Stimulated activated CD8-positive, alpha-beta memory T cell treated with anti-CD3 and anti-CD28 coated beads, Interleukin-12 subunit alpha, Interleukin-12 subunit beta, amount 100 ng/mL, for 24 hours (primary cell): ENCODE data around the gene RSBN1.
"Not testable (repeated sequence)": the region's sequence is repeated elsewhere in the genome, so short reads cannot be mapped to it uniquely, and the experiment has no call there.

ENCODE experiments used
- DNase-seq: peaks from one replicate; pipeline ENCODE4 v3.0.0-alpha.2; 2020; ENCODE audit errors: extremely low read depth

Gene RSBN1

DNA sequence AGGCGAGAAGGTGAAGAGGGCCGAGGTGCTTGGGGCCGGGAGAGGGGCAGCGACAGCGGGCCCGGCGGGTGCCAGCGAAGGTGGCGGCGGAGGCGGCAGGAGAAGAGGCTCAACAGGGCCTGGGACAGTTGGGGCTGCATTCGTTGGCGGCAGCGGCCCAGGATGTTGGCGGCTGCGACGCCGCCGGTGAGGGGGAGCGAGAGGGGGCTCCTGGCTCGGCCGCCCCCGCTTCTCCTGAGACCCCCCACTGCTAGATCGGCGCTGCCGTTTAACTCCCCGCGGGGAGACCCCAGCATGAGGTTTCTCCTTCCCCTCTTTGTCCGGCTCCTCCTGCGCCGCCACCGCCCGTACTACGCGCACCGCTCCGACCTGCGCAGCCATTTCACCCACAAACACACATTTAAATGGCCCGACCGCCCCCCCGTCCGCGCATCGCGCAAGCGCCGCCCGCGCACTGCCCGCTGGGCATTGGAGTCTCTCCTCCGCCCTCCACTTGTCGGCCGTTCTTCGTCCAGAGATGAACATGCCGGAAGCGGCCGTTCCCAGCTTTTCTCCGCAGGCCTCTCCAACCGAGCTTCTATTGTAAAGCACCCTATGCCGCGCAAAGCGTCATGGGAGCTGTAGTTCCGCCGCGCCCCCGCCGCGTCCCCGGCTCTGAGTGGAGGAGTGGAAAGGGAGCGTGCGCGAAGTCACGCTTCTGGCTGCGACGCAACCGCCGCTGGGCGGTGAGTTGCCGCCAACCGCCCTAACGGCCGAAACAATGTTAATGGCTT, at the start of gene RSBN1:
Gene RSBN1 (minus strand): TSS at position 589 of the 773 bp plus-strand sequence. CDS start 64 bp downstream, at position 525.
- DNase-seq: peak; percentile 90

DNA sequence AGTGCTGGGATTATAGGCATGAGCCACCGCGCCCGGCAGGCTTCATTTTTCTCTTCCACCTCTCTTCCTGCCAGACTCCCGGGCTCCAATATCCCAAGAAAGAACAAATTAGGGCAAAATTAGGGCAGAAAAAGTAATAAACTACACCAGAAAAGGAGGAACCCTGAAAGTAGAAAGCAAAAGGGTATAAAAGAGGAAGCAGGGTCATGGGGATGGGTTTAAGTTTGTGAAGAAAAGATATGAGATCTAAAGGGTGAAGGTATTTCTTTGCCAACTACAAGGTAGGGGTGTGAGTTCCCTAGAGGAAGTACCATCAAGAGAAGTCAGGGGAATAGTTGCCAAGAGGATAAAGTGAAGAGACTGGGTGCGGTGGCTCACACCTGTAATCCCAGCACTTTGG, 49.4 kb upstream of the RSBN1 start:
- DNase-seq: no peak

DNA sequence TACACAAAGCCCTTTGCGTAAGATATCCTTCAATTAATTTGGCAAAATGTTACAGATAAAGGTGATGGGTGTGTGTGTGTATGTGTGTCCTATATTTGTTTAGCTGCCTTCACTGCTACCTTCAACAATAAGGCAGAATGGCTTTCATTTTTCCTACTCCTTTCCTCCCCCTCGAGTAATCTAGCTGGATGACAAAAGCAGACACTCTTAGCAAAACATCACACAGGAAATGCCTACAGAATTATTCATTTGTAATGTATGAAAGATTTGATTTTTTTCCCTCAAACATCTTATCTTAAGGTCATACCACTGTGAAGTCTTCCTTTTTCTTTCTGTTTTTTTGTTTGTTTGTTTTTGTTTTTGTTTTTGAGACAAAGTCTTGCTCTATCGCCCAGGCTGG, 48.6 kb upstream of the RSBN1 start:
- DNase-seq: no peak

DNA sequence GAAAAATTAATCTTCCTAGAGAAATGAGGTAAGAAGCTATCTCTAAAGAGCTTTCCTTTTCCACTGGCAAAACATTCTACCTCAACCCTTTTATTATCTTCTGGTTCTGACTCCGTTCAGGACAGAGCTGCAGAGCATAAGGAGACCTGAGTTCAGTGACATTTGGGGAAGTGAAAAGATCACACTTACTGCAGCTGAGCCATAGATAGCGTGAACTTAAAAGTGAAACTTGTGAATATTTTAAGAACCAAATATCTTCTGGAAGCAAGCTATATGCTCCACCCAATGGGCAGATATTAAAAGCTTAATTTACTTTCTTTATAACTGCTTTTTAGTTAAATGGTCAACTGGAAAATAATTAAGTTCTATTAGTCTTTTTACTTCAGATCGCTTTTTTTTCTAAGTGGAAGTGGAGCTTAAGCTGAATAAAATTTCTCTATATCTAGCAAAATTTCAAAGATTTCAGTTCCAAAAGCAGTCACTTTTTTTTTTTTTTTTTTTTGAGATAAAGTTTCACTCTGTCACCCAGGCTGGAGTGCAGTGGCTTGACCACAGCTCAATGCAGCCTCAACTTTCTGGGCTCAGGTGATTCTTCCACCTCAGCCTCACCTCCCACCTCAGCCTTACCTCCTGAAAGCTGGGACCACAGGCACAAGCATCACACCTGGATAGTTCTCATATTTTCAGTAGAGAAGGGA, 47.4 kb upstream of the RSBN1 start:
- no peak for DNase-seq

DNA sequence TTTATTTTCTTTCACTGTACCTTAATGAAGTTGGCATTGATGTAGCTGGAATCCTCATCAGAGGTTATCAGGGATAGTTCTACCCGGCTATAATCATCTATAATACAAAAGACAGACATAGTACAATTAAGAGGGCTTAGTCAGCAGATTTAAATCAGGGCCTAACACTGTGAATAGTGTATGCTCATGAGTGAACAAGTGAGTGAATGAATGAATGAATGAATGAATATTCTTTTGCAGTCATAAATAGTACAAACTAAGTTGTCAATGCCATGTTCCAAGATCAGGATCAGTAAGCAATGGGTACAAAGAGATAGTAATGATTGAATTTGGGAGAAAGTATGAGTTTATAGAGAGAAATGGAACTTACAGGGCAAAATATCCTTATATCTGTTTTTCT, 46.7 kb upstream of the RSBN1 start:
- no peak for DNase-seq

DNA sequence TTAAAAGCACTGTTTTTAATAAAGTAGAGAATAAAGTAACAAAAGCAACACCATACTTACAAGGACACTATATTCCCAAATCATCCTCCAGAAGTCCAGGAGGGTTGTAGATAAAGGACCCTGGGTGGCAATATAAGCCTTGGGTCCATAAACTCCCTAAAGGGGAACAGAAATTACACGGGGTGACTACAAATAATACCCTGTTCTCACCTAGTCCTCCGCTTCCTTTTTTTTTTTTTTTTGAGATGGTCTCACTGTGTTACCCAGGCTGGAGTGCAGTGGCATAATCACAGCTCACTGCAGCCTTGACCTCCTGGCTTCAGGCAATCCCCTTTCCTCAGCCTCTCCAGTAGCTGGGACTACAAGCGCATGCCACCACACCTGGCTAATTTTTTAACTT, 46.1 kb upstream of the RSBN1 start:
- no peak for DNase-seq

DNA sequence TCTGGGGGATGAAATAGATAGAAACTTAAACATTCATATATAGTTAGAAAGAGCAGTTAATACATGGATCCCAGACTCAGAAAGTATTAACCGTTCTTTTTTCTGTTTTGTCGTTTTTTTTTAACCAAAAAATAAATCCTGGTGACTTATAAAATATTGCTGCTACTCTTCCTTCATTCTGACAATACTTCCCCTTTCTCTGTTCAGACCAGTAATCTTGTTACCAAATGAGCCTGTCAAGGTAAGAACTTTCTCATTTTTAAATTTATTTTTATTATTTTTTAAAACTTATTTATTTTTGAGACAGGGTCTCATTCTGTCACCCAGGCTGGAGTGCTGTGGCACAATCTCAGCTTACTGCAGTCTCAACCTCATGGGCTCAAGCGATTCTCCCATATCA, 45.5 kb upstream of the RSBN1 start:
- no peak for DNase-seq

DNA sequence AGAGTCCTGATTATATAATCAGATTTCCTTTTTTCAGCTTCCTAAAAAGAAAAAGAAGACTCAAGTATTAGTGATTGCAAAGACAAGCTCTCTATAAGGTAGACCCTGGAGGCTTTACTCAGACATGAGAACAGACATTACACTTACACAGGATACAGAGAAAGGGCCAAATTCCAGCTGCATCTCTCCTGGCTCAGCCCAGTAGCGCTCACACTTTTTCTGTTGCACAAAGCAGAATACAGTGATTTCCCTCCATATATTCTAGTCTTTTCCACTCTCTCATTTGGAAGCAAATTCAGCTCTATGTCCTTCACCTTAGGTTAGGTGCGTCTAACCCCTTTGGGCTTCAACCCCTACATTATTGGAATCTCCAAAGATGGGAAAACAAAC, 44.1 kb upstream of the RSBN1 start:
- no peak for DNase-seq

DNA sequence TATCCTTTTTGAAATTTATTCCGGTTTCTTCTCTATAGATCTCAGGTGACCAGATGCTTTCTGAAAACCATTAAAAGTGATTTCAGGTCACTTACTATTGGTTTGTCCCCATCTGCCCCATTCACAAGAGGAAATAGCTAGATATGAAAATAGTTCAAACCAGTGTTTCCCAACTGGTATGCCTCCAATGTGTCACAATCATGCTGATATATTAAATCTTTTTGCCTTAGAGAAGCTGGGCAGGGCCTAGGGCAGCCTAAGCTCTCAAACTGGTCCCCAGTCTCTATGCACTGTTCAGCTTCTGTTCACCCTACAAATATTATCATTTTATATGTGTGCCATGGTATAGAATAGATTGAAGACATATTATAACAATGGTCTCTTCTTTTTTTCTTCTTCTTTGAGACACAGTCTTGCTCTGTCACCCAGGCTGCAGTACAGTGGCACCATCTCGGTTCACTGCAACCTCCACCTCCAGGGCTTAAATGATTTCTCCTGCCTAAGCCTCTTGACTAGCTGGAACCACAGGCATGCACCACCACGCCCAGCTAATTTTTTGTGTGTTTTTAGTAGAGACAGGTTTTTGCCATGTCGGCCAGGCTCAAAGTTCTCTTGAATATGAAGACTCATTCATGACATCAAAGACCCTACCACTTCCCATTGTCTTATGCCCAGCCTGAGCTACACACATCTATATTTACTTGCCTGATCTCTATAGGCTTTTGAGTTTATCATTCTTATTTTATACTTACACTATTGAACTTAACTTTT, 43.5 kb upstream of the RSBN1 start:
- DNase-seq: no peak

DNA sequence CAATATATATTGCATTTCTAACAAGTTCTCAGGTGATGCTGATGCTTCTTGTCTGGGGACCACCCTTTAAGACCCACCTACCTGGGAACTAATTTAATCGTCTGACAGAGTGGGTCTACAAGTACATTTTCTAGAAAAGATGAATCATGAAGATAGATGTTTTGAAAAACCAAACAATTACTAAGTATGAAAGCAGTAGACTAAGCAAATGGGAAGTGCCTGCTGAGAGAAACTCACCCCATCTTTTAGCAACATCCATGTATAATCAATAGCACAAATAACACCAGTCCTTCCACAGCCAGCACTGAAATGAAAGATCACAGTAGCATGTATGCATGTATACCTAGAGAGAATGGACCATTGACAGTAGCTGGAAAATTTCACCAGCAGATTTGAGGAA, 42.0 kb upstream of the RSBN1 start:
- DNase-seq: no peak

DNA sequence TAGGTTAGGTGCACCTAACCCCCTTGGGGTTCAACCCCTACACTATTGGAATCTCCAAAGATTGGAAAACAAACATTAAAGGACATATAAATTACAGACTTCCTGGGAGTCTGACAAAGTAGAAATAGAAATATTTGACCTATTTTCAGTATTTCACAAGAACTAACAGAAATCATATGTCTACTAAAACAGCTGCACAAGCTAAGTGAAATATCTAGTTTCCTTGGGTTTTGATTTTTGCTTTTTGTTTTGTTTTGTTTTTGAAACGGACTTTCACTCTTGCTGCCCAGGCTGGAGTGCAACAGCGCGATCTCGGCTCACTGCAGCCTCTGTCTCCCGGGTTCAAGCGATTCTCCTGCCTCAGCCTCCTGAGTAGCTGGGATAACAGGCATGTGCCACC, 40.4 kb upstream of the RSBN1 start:
- not testable (repeated sequence) for DNase-seq

DNA sequence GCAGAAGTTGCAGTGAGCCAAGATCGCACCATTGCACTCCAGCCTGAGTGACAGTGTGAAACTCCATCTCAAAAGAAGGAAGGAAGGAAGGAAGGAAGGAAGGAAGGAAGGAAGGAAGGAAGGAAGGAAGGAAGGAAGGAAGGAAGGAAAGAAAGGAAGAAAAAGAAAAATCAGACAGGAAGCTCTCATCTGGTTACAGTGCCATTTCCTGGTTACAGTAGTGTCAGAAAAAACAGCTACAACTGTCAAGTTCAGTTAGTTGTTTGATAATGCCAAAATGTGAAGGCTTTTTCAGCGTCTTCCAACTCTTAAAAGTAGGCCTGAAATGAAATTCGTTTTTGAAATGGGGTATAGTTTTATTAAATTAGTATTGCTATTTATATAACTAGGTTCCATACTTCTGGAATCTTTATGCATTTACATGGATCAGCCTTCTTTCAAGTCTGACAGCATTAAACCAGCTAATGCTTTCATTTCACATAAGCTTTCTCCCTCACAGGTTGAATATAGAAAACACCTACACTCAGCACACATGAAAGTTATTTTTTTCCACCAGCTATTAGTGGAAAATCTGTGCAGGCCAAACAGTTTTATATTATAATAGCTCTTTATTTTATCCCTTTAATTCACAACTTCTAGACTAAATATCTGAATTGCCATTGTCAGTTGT, 38.0 kb upstream of the RSBN1 start:
- DNase-seq: no peak

DNA sequence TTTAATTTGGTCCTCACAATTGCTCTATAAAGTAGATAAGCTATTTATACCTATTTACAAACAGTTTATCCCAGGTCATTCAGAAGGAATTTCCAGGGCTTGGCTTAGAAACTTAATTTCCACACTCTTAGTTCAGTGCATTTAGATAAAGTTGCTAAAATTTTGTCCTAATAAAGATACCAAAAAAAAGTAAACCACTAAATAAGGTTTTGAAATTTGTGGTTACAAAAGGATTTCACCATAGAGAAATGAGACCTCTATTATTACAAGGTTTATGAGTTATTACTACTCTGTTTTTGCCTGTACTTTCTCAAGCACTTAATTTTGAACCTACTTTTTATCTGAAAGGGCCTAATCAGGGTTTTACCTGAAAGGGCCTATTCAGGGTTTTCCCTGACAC, 36.8 kb upstream of the RSBN1 start:
- DNase-seq: no peak

DNA sequence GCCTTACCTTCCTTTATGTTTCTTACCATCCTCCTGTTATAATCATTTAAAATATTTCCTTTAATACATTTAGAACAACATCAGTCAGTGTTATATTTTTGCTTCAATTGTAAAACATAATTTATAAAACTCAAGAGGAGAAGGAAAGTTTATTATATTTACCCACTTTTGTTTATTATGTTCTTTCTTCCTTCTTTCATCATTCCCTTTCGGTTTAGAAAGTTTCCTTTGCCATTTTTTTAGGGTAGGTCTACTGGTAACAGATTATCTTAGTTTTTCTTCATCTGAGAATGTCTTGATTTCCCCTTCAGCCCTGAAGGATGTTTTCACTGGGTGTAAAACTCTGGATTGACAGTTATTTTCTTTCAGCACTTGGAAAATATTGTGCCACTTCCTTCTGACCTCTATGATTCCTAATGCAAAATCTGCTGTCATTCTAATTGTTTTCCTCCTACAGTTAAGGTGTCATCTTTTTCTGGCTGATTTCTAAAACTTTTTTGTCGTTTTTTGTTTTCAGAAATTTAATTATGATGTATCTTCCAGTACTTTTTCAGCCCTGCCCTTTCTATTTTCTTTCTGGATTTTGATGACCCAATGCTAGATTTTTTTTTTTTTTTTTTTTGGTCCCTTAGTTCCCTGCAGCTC, 34.2 kb upstream of the RSBN1 start:
- DNase-seq: no peak

DNA sequence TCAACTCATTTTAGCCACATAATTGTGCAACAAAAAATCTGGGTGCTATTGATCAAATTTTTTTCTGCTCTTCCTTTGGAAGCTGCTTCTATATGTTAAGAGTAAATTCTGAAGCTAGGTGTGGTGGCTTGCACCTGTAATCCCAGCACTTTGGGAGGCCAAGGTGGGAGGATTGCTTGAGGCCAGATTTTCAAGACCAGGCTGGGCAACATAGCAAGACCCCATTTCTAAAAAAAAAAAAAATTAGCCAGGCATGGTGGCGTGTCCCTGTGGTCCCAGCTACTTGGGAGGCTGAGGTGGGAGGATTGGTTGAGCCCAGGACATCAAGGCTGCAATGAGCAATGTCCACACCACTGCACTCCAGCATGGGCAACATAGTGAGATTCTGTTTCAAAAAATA, 24.3 kb upstream of the RSBN1 start:
- DNase-seq: no peak

DNA sequence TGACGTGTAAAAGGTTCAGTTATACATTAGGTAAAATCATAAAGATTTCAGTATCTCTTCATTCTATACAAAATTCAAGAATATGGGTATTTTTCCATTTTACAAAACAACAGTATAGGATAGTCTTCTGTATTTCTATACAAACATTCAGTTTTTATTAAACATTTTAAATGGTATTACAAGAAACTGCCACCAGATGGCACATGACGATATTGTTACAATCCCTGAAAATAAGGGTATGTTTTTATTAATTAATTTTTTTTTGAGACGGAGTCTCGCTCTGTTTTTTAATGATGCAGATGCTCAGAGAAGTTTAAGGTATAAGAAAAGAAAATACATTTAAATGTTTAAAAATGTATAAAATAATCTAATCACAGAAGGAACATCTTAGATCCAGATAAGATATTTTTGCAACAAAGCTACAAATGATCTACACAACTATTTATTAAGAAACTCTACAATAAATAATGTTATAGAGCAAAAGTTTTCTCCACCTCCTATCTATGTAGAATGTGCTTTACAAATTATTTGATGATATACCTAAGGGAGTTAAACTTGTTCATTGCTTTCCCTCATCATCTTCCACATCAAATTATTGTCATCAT, 23.5 kb upstream of the RSBN1 start:
- no peak for DNase-seq

DNA sequence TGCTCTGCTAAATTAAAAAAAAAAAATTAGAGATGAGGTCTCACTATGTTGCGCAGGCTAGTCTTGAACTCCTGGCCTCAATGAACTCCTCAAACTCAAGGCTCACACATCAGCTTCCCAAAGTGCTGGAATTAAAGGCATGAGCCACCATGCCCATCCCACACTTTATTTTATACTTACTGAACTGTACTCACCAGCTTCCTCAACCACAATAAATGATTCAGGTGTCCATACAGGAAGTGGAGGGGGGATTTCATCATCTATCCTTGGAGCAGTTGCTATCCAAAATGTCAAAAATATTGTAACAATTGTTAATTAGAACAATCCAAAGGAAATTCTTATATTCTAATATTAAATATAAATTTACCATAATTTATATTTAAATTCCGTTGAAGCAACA, 22.4 kb upstream of the RSBN1 start:
- DNase-seq: no peak

DNA sequence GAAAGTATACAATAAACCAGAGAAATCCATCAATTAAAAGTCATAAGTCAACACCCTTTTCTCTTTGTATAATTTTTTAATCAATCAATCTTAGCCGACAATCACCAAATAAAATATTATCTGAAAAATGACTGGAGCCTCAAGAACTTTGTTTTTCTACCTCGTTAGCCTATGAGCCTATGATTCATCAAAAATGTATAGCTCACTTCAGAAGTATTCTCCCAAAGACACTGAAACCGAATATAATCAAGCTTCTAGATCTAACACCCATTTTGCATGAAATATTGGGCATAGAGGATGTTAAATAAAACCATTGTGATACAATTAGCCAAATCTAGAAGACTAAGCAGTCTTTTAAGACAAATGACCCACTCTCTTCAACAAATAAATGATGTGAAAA, 17.8 kb upstream of the RSBN1 start:
- no peak for DNase-seq

DNA sequence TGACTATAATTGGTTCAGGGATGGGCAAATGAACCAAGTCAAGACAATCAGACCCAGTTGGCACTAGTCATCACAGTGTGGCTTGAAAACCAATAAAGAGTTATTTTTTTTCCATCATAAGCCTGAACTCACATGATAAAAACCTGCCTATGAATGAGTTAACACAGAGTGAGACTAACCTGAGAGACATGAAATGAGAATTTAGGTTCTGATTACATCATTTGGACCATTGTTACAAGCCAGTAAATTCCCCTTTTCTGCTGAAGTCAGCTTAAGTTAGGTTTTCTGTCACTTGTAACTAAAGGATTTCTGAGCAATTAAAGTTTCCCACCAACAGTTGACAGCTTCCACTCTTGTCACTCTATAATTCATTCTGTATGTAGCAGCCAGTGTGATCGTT, 9.6 kb upstream of the RSBN1 start:
- no peak for DNase-seq

DNA sequence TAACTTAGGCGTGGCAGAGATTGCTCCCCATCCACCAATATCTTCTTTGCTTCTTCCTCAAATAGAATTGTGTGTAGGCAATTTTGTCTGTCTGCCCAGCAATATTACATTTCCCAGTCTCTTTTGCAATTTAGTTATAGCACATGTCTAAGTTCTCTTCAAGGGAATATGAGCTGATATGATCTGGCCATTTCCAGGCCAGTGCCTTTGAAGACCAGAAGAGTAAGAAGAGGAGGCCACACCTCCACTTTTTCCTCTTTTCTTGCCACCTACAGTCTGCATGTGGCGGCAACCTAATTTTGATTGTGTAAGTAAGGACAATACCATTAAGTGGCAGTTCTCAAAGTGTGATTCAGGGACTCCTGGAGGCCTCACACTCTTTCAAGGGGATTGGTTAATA, 6.3 kb upstream of the RSBN1 start:
- DNase-seq: no peak

DNA sequence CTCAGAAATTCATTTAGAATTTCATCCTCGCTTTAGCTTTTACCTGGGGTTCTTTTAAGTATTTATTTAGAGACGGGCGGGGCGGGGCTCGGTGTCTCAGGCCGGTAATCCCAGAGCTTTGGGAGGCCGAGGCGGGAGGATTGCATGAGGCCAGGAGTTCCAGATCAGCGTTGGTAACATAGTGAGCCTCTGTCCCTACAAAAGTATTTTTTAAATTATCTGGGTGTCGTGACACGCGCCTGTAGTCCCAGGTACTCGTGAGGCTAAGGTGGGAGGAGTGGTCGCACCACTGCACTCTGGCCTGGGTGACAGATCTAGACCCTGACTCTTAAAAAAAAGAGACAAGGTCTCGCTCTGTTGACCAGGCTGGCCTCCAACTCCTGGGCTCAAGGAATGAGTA, 942 bp upstream of the RSBN1 start:
- DNase-seq: no peak
